Caco-2 (cell line): ENCODE results near the gene HDAC4. TPM values are rescaled to one million over a fixed set of nuclear protein-coding genes. Genes with fewer than 3 reads are reported as not detected.

Experiments used
- BruUV-seq: library from RNA; stranded (reverse); fragments of 400-500 nt; replicated peaks from 2 replicates; lab custom pipeline; 2021; lab: Mats Ljungman, UMichigan
- CTCF ChIA-PET: fragments of 300-600 bp; sonication (Branson Sonifier 250); formaldehyde crosslinking; loops from one replicate; lab custom pipeline; 2022; ENCODE audit warnings: antibody characterized with exemption; lab: Charles Lee
- POLR2A ChIA-PET: fragments of 300-600 bp; sonication (Branson Sonifier 250); formaldehyde crosslinking; loops from one replicate; lab custom pipeline; 2022; ENCODE audit warnings: antibody characterized with exemption; lab: Charles Lee
- DNase-seq, 2 experiments: peaks; one replicate each; pipeline versions ENCODE4 v3.0.0 to v3.0.0-alpha.2; 2020 to 2022
- H3K27me3 ChIP-seq: replicated peaks from 2 replicates; pipeline ENCODE4 v1.6.0; 2011; ENCODE audit warnings: low read length; ENCODE audit not compliant: control insufficient read depth, insufficient read depth
- H3K36me3 ChIP-seq: 2 replicates; pipeline ENCODE4 v1.5.1; 2011; ENCODE audit warnings: low read length; ENCODE audit not compliant: control insufficient read depth, insufficient read depth
- H3K4me1 ChIP-seq: fragments of 250-450 bp; sonication (Bioruptor Pico); 2 replicates; pipeline ENCODE4 v1.5.1; 2020; ENCODE audit warnings: mild to moderate bottlenecking
- H3K4me3 ChIP-seq: 2 replicates; pipeline ENCODE4 v1.5.1; 2011; ENCODE audit warnings: low read depth, mild to moderate bottlenecking, control low read depth, low read length
- H3K9me3 ChIP-seq: fragments of 250-450 bp; sonication (Bioruptor Pico); 2 replicates; pipeline ENCODE4 v1.5.1; 2020; ENCODE audit warnings: mild to moderate bottlenecking, moderate library complexity
- H3K27ac Mint-ChIP-seq: one replicate; pipeline ENCODE4 v1.8.0; 2022; ENCODE audit warnings: mixed read lengths; ENCODE audit not compliant: unreplicated experiment
- H3K27me3 Mint-ChIP-seq: one replicate; pipeline ENCODE4 v1.8.0; 2022; ENCODE audit warnings: mixed read lengths; ENCODE audit not compliant: insufficient read depth, unreplicated experiment
- H3K36me3 Mint-ChIP-seq: one replicate; pipeline ENCODE4 v1.8.0; 2022; ENCODE audit warnings: mild to moderate bottlenecking, mixed read lengths; ENCODE audit not compliant: insufficient read depth, unreplicated experiment
- H3K4me1 Mint-ChIP-seq: one replicate; pipeline ENCODE4 v1.8.0; 2022; ENCODE audit warnings: low read depth, mixed read lengths; ENCODE audit not compliant: unreplicated experiment
- H3K4me3 Mint-ChIP-seq: one replicate; pipeline ENCODE4 v1.8.0; 2022; ENCODE audit warnings: mild to moderate bottlenecking, moderate library complexity, mixed read lengths; ENCODE audit not compliant: unreplicated experiment
- H3K9me3 Mint-ChIP-seq: one replicate; pipeline ENCODE4 v1.8.0; 2022; ENCODE audit warnings: mixed read lengths; ENCODE audit not compliant: unreplicated experiment
- CTCF ChIP-seq, 2 experiments: fragments of 200-600 bp in 1 of 2; IDR thresholded peaks; 1 replicate in 1 of 2; 2 replicates in 1 of 2; pipeline versions ENCODE4 v1.5.1 to v1.8.0; 2011 to 2022; ENCODE audit warnings: antibody characterized with exemption in 1 of 2, control low read depth in 1 of 2, inconsistent platforms in 1 of 2, low read depth in 1 of 2, low read length in 1 of 2, mild to moderate bottlenecking in 1 of 2, moderate library complexity in 1 of 2; ENCODE audit not compliant: insufficient read depth in 1 of 2, severe bottlenecking in 1 of 2, unreplicated experiment in 1 of 2
- intact Hi-C: fragments of 100-400 bp; cut with micrococcal nuclease; formaldehyde crosslinking; loops from one replicate; pipeline ENCODE4 v1.10.0; 2022; ENCODE audit not compliant: unreplicated experiment
- total RNA-seq: library from RNA; stranded (reverse); gene quantifications from 2 replicates; pipeline ENCODE4 v1.2.3, GENCODE V29; 2022

Gene HDAC4
- total RNA-seq, 1 experiment from 2014 or later: 15.5 TPM

GRCh38 chr2:239398521-239398921 lies 2.3 kb downstream of the HDAC4 start:
- intact Hi-C loops: loop anchor here (10.0 kb wide), 1 partner anchor 124 kb away; no protein-coding TSS in a partner anchor
- no peak for TF ChIP-seq CTCF (IDR thresholded peaks at IDR 0.05; ENCODE audit: insufficient read depth in 1 of 2, low read depth in 1 of 2, low read length in 1 of 2, severe bottlenecking in 1 of 2, unreplicated experiment in 1 of 2)
- ChIA-PET CTCF (no interaction called here), POLR2A (no interaction called here)
- no peaks in the 10 kb centered on the region for H3K9me3 Mint-ChIP-seq
- peaks cover 11% of the 10 kb centered on the region for H3K36me3 Mint-ChIP-seq
- no peak overlapping the region for H3K4me3 ChIP-seq
- no peaks in the 10 kb centered on the region for H3K4me1 Mint-ChIP-seq
- no peaks in the 10 kb centered on the region for H3K27me3 Mint-ChIP-seq
- H3K27ac Mint-ChIP-seq: no peak overlapping the region
- no TSS peak for BruUV-seq
- H3K4me3 Mint-ChIP-seq: no peak overlapping the region
- DNase-seq: no peak
- no peaks in the 10 kb centered on the region for H3K9me3 ChIP-seq
- H3K27me3 ChIP-seq: no peaks in the 10 kb centered on the region
- no peaks in the 10 kb centered on the region for H3K4me1 ChIP-seq
- no peaks in the 10 kb centered on the region for H3K36me3 ChIP-seq

- no peaks in the 10 kb centered on the region for H3K4me1 ChIP-seq
- Mint-ChIP-seq H3K9me3 (no peaks in the 10 kb centered on the region), H3K4me3 (no peak overlapping the region), H3K4me1 (no peaks in the 10 kb centered on the region), H3K36me3 (peaks cover 11% of the 10 kb centered on the region), H3K27me3 (no peaks in the 10 kb centered on the region), H3K27ac (no peak overlapping the region)
- no peak for TF ChIP-seq CTCF (IDR thresholded peaks at IDR 0.05; ENCODE audit: insufficient read depth in 1 of 2, low read depth in 1 of 2, low read length in 1 of 2, severe bottlenecking in 1 of 2, unreplicated experiment in 1 of 2)
- POLR2A ChIA-PET: no interaction called here
- BruUV-seq: no TSS peak
- no peaks in the 10 kb centered on the region for H3K36me3 ChIP-seq
- no peaks in the 10 kb centered on the region for H3K9me3 ChIP-seq
- H3K4me3 ChIP-seq: no peak overlapping the region
- no peaks in the 10 kb centered on the region for H3K27me3 ChIP-seq
- CTCF ChIA-PET: no interaction called here
- intact Hi-C loops: loop anchor here (10.0 kb wide), 1 partner anchor 123 kb away; no protein-coding TSS in a partner anchor
- no peak for DNase-seq
These were observed 2.8 kb downstream of the HDAC4 start for GRCh38 chr2:239397931-239398471.

- Histone ChIP-seq H3K4me3 (no peak overlapping the region), H3K9me3 (no peaks in the 10 kb centered on the region), H3K27me3 (no peaks in the 10 kb centered on the region), H3K4me1 (no peaks in the 10 kb centered on the region), H3K36me3 (no peaks in the 10 kb centered on the region)
- Mint-ChIP-seq H3K9me3 (no peaks in the 10 kb centered on the region), H3K27ac (no peak overlapping the region), H3K27me3 (no peaks in the 10 kb centered on the region), H3K4me1 (no peaks in the 10 kb centered on the region), H3K4me3 (no peak overlapping the region), H3K36me3 (peaks cover 11% of the 10 kb centered on the region)
- POLR2A ChIA-PET: no interaction called here
- CTCF ChIA-PET: no interaction called here
- TF ChIP-seq CTCF (IDR thresholded peaks at IDR 0.05; ENCODE audit: insufficient read depth in 1 of 2, low read depth in 1 of 2, low read length in 1 of 2, severe bottlenecking in 1 of 2, unreplicated experiment in 1 of 2): no peak
- BruUV-seq: no TSS peak
- DNase-seq: no peak
- intact Hi-C loops: loop anchor here (10.0 kb wide), 1 partner anchor 122 kb away; no protein-coding TSS in a partner anchor
These were observed 3.7 kb downstream of the HDAC4 start for GRCh38 chr2:239396881-239397681.
